HG02623 (cell line): ENCODE measurements around the gene KAT7.

Experiments
- ATAC-seq: cut with Tn5 transposase; IDR thresholded peaks from one replicate; pipeline ENCODE4 v1.9.1; 2021; ENCODE audit warnings: moderate library complexity; ENCODE audit not compliant: unreplicated experiment

Gene KAT7

GRCh38 chr17:49760296-49760695 lies 28.2 kb upstream of the KAT7 start:
- no peak for ATAC-seq

GRCh38 chr17:49760932-49761558 lies 27.4 kb upstream of the KAT7 start:
- ATAC-seq, result no peak

DNA sequence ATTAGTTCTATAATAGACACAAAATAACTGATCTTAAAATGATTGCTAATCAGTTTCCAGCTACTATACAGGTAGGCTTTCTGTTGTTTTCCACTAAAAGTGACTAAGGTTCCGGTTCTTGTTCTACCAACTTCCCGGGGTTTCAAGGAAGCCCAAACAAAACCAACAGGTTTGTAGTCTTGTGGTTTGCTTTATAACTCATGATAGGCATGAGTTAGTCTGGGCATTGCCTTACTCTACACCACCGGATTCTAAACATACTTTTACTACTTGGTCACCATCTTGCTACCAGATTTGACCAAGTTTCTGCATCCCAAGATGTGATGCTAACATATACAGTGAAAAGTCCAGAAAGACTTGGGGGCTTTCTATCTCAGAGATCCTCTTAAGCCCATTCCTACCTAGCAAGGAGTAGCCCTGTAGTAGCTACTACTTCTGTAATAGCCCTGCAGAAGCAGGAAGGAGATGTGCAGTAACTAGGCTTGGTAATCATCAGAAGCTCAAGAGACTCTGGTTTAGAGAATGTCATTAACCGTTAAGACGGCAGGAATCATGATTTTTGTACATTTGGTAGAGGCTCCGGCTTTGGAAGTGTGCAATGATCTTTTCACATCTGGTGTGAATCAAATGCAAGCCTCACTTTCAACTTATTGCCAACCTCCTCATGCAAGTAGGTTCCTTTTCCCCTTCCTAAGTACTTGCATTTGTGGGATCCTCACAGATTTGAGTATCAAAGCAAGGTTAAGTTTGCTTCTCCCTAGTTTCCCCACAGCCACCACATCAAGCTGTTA lies 26.1 kb upstream of the KAT7 start:
- no peak for ATAC-seq

- ATAC-seq, result peak; percentile 89
Observed at GRCh38 chr17:49763735-49764558, 24.5 kb upstream of the KAT7 start, which contains the start of gene FAM117A. FAM117A (minus strand) TSS chr17:49764131; CDS start chr17:49764087, 44 bp downstream.

GRCh38 chr17:49764559-49765180 lies 23.8 kb upstream of the KAT7 start:
- ATAC-seq, result no peak

- no peak for ATAC-seq
Observed at GRCh38 chr17:49766918-49767530, 21.5 kb upstream of the KAT7 start.

- no peak for ATAC-seq
Observed at GRCh38 chr17:49775546-49776260, 12.8 kb upstream of the KAT7 start.

GRCh38 chr17:49776551-49777300 lies 11.8 kb upstream of the KAT7 start:
- no peak for ATAC-seq

DNA sequence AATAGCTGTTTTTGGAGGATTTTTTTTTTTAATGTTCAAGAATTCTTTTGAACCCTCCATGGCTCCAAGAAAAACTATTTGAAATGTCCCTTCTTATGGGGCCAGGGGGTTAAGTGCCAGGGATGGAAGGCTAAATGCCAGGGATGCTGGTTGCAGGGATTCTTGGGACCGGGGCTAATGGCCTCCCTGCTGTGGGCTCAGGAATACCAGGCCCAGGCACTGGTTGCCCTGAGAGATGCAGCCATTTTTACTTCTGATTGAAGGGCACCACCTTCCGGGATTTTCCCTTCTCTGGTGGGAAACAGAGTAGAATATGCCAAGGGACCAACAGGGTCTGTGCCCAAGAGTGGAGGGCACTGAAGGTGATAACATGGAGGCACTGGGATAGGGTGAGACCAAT lies 10.9 kb upstream of the KAT7 start:
- ATAC-seq, result no peak

- no peak for ATAC-seq
Observed at GRCh38 chr17:49779156-49779738, 9.2 kb upstream of the KAT7 start.

- no peak for ATAC-seq
Observed at GRCh38 chr17:49779739-49780231, 8.7 kb upstream of the KAT7 start.

GRCh38 chr17:49783071-49783715 lies 5.3 kb upstream of the KAT7 start:
- ATAC-seq, result no peak

DNA sequence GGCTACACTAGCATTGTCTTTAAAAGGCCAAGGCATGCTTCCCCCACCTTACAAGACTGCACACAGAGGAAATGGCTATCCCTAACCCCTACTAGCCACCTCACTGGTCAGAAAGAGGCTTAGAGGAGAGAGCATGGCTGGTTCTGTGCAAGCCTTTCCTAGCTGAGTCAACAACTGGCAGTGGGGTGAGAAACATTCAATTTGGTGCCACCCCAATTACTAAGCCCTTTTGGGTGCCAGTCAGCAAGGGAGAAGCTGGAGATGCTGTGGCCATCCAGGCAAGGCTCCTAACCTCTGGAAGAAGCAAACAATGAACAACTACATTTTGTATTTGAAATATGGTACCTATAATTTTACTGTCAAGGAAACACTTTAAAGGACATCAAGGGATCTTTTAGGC lies 4.7 kb upstream of the KAT7 start:
- ATAC-seq, result no peak

DNA sequence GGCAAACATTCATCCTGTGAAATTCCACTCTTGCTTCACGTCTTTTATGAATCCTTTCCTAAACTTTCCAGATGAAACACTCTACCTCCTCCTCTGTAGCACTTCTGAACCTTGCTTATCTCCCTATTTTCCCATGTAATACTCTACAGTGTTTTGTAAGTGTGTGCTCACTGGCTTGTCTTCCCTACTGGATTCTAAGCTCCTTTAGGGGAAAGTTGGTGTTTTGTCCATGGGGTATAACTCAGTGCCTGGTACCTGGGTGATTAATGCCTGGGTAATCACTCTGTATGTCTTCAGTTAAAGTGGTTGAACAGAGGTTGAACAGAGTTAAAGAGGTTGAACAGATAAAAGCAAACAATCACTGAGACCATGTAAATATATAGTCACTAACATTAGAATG lies 3.8 kb upstream of the KAT7 start:
- no peak for ATAC-seq

DNA sequence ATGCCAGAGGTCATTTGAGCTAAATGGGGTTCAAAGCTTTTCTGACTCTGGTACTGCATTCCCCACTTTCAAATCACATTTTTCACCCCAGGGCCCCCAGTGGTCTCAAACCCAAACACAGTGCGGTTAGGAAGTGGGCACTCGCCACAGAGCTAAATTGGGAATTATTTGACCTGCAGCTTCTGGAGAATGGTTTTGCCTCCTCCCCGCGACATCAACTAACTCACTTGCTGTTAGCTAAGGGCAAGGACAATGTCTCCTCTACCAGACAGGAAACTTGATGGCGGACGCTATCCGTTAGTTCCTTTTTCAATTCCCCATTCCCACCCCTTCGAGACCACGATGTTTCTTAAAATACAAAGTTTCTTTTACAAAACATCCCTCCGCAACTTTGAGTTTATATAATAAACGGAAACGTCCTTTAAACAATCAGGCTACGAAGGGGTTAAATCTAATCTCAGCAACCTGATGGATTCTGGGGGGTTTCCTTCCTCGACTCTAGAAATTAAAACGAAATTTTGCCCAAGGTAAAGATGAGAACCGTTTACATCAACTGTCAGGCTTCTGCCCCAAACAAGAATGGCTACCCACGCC lies 500 bp upstream of the KAT7 start:
- ATAC-seq, result no peak

DNA sequence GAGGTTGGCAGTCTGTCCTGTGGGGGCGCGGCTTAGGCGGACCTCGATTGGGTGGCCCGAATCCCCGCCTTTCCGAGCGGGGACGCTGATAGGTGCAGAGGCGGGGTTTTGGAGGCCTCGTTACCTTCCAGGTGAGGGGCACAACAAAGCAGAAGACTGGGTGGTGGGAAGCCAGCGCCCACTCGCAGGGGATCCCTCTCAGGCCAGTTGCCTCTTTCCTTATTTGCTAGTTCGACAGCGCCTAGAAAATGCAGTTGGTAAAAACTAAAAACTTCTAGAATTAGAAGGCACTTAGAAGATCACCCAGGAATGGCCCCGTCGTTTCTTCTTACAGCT lies 730 bp downstream of the KAT7 start:
- no peak for ATAC-seq

DNA sequence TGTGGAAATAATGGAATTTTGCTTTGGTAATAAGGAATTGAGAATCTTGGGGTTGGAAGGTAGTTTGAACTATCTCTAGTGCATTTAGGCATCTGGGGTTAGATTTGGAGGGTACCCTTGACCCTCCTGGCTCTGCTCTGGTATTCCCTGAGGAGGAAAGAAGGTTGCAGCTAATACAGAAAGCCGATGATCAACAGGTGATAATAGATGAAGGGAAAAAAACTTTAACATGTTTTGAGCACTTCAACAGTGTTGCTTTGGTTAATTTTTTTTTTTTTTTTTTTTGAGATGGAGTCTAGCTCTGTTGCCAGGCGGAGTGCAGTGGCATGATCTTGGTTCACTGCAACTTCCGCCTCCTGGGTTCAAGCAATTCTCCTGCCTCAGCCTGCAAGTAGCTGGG lies 4.8 kb downstream of the KAT7 start:
- no peak for ATAC-seq

DNA sequence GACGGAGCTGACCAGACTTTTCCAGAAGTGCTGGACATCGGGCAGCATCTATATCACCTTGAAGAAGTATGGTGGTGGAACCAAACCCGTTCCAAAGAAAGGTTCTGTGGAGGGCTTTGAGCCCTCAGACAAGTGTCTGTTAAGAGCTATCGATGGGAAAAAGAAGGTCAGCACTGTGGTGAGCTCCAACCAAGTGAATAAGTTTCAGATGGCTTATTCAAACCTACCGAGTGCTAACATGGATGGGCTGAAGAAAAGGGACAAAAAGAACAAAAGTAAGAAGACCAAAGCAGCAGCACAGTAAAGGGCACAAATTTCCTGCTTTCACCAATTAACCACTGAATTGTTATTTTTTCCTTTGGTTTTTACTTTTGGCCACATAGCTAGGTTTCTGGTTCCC lies 6.9 kb downstream of the KAT7 start:
- no peak for ATAC-seq
